Smooth muscle cell (in vitro differentiated cells): Measurements from ENCODE around the gene HOXA3. TPM values are rescaled to one million over a fixed set of nuclear protein-coding genes. Genes with fewer than 3 reads are reported as not detected.

Experiments
- DNase-seq: peaks from one replicate; lab custom pipeline; 2025; ENCODE audit not compliant: unreplicated experiment; lab: John Stamatoyannopoulos, UW
- H2AFZ ChIP-seq: fragments of 200-600 bp; sonication (generic); 2 replicates; pipeline ENCODE4 v1.6.0; 2016; ENCODE audit warnings: antibody characterized with exemption, low read depth, mild to moderate bottlenecking
- H3F3A ChIP-seq: fragments of 200-600 bp; sonication (generic); 2 replicates; pipeline ENCODE4 v1.6.0; 2017; ENCODE audit warnings: antibody characterized with exemption, low read depth
- H3K27ac ChIP-seq: fragments of 200-600 bp; sonication (generic); 2 replicates; pipeline ENCODE4 v1.5.1; 2016; ENCODE audit warnings: low read depth, mild to moderate bottlenecking
- H3K27me3 ChIP-seq: fragments of 200-600 bp; sonication (generic); 2 replicates; pipeline ENCODE4 v1.6.1; 2016; ENCODE audit warnings: low read depth, mild to moderate bottlenecking
- H3K36me3 ChIP-seq: fragments of 200-600 bp; sonication (generic); 2 replicates; pipeline ENCODE4 v1.5.1; 2016; ENCODE audit warnings: low read depth
- H3K4me1 ChIP-seq: fragments of 200-600 bp; sonication (generic); 2 replicates; pipeline ENCODE4 v1.5.1; 2016; ENCODE audit warnings: low read depth
- H3K4me2 ChIP-seq: fragments of 200-600 bp; sonication (generic); 2 replicates; pipeline ENCODE4 v1.6.0; 2016; ENCODE audit warnings: mild to moderate bottlenecking
- H3K4me3 ChIP-seq: fragments of 200-600 bp; sonication (generic); 2 replicates; pipeline ENCODE4 v1.5.1; 2016; ENCODE audit warnings: mild to moderate bottlenecking
- H3K79me2 ChIP-seq: fragments of 200-600 bp; sonication (generic); 2 replicates; pipeline ENCODE4 v1.6.0; 2016; ENCODE audit warnings: low read depth, mild to moderate bottlenecking
- H3K9ac ChIP-seq: fragments of 200-600 bp; sonication (generic); 2 replicates; pipeline ENCODE4 v1.6.0; 2016; ENCODE audit warnings: low read depth
- H3K9me3 ChIP-seq: fragments of 200-600 bp; sonication (generic); replicated peaks from 2 replicates; pipeline ENCODE4 v1.5.1; 2016; ENCODE audit warnings: low read depth
- H4K20me1 ChIP-seq: fragments of 200-600 bp; sonication (generic); 2 replicates; pipeline ENCODE4 v1.6.0; 2016; ENCODE audit warnings: low read depth
- WGBS: methylation state at CpG from one replicate; pipeline ENCODE4 v1.1.7; 2016; ENCODE audit warnings: low lambda C conversion rate; 5-methylcytosine and 5-hydroxymethylcytosine counted together
- polyA plus RNA-seq: library from polyadenylated mRNA; unstranded; fragments of >200 nt; fragmentation: Nextera tagmentation; extraction: Ambion mirVana; gene quantifications from 2 replicates; pipeline ENCODE4 v1.2.1, GENCODE V29; 2016
- total RNA-seq: library from RNA; depleted of rRNA; stranded (reverse); fragments of >200 nt; gene quantifications from 2 replicates; pipeline ENCODE4 v1.2.3, GENCODE V29; 2014
- TF ChIP-seq, protein P1 (sequence below): fragments of 200-600 bp; sonication (generic); IDR thresholded peaks from 2 replicates; pipeline ENCODE4 v1.5.1; 2017; ENCODE audit warnings: borderline replicate concordance, mild to moderate bottlenecking, antibody characterized with exemption; ENCODE audit not compliant: insufficient read depth, poor library complexity, severe bottlenecking

HOXA3 gene
- total and polyA plus RNA-seq, 2 experiments from 2014 or later, result 0.13 to 0.31 TPM

DNA sequence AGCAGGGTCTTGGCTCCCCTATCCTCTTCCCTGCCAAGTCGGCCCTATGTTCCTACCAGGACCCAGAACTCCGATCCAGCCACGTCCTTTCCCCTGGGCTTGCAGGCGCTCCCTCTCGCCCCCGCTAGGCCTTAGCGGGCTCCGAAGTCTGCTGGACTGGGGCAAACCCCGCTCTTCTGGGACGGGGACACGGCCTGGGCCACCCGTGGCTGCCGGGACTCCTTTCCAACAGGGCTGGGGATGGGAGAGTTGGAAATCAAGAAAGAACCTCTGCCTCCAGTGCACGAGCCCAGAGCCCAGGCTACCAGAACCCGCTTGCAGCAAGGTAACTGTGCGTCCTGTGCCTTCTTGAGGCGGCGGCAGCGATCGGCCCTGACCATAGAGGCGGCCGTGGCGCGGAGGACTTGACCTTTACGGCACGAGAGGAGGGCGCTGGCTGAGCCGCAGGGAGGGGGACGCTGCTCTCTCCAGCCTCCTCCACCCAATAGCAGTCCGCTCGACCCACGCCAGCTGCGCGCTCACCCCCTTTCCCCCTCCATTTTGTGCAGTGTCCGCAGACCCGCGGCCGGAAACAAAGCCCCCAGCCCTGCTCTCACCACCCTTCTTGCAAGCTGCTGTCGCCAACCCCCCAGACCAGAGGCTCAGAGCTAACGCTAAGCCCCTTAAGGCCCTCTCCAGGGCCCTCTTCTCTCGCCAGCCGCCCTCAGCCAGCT, 39.6 kb upstream of the HOXA3 start:
- Histone ChIP-seq H3K36me3 (no peaks in the 10 kb centered on the region), H3K4me1 (peaks cover 2% of the 10 kb centered on the region), H3K79me2 (peaks cover 100% of the 10 kb centered on the region), H3K9me3 (no peaks in the 10 kb centered on the region), H3K4me2 (peak overlapping the region; percentile 89), H3F3A (peaks cover 7% of the 10 kb centered on the region), H4K20me1 (peaks cover 21% of the 10 kb centered on the region), H3K9ac (peak overlapping the region; percentile 66), H3K4me3 (peak overlapping the region; percentile 67), H3K27ac (peak overlapping the region; percentile 87), H2AFZ (peak overlapping the region; percentile 73), H3K27me3 (no peaks in the 10 kb centered on the region)
- TF ChIP-seq, protein P1, sequence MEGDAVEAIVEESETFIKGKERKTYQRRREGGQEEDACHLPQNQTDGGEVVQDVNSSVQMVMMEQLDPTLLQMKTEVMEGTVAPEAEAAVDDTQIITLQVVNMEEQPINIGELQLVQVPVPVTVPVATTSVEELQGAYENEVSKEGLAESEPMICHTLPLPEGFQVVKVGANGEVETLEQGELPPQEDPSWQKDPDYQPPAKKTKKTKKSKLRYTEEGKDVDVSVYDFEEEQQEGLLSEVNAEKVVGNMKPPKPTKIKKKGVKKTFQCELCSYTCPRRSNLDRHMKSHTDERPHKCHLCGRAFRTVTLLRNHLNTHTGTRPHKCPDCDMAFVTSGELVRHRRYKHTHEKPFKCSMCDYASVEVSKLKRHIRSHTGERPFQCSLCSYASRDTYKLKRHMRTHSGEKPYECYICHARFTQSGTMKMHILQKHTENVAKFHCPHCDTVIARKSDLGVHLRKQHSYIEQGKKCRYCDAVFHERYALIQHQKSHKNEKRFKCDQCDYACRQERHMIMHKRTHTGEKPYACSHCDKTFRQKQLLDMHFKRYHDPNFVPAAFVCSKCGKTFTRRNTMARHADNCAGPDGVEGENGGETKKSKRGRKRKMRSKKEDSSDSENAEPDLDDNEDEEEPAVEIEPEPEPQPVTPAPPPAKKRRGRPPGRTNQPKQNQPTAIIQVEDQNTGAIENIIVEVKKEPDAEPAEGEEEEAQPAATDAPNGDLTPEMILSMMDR, result no peak
- 14% methylated on average over 42 of the region's 42 CpGs for WGBS
- no peak for DNase-seq

DNA sequence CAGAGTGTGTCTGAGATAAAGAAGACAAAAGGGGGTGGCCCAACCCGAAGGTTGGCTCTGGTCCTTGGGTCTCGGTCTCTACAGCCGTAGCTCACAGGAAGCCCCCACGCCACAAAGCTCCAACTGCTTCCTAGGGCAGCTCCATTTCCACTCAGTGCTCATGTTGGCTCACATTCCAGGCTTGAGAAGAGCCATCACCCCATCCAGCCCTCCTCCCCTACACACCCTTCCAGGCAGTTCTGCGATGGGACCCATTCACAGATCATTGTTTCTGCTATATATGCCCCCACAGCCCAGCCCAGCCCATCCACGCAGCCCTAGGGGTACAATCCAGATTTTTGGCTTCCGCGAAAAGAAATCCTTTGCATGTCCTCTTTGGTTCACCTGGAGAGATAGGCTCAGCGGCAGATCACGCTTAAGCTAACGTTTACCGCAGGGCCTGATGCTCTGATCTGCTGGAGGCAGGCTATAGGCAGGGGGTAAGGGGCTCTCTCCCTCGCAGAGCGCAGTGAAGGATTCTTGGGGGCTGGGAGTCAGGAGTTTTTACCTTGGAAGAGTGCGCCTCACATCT, 38.9 kb upstream of the HOXA3 start:
- no peak for DNase-seq
- no peaks in the 10 kb centered on the region for H3K36me3 ChIP-seq
- H3K9ac ChIP-seq, result peak overlapping the region; percentile 66
- peaks cover 14% of the 10 kb centered on the region for H4K20me1 ChIP-seq
- 51% methylated on average over 15 of the region's 15 CpGs for WGBS
- TF ChIP-seq, protein P1, result no peak
- H3K4me2 ChIP-seq, result peak overlapping the region; percentile 89
- no peaks in the 10 kb centered on the region for H3K27me3 ChIP-seq
- H3K27ac ChIP-seq, result peak overlapping the region; percentile 87
- H3K4me1 ChIP-seq, result peaks cover 5% of the 10 kb centered on the region
- peak overlapping the region; percentile 67 for H3K4me3 ChIP-seq
- H3K9me3 ChIP-seq, result no peaks in the 10 kb centered on the region
- H3F3A ChIP-seq, result peaks cover 9% of the 10 kb centered on the region
- H2AFZ ChIP-seq, result no peak overlapping the region
- peaks cover 100% of the 10 kb centered on the region for H3K79me2 ChIP-seq

DNA sequence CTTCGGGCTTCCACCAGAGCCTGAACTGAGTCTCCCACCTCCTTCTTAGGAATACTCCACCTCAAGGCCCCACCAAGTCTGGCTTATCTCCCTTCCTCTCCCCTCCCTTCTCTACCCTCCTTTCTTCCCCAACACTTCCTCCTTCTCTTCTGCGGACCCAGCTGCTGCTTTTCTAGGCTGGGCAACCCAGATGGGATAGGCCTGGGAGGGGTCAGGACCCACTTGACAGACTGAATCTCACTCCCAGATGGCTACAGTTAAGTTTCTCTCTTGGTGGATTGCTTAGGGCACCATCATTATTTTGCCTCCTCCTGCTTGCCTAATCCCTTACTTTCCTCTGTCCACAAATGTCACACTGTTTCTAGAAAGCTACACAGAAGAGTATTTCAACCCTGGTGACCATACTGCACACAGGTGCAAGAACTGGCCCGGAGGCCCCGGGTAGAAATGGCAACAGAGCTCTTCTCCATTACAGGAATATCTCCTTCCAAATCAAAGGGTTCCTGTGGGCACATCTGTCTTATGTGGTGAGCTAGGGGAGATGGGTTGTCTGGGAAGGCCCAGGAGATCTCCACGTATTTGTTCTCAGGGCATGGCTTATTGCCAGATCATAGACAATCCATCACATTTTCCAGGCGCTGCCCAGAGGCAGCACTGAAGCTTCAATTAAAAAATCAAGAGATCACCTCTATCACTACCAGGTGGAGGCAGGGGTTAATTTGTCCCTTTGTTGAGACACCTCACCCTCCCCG, 37.8 kb upstream of the HOXA3 start:
- H3F3A ChIP-seq, result peaks cover 9% of the 10 kb centered on the region
- peaks cover 5% of the 10 kb centered on the region for H3K4me1 ChIP-seq
- no peaks in the 10 kb centered on the region for H3K36me3 ChIP-seq
- no peaks in the 10 kb centered on the region for H3K27me3 ChIP-seq
- H3K9me3 ChIP-seq, result no peaks in the 10 kb centered on the region
- no peak overlapping the region for H3K9ac ChIP-seq
- TF ChIP-seq, protein P1, result no peak
- H4K20me1 ChIP-seq, result peaks cover 3% of the 10 kb centered on the region
- H3K27ac ChIP-seq, result no peak overlapping the region
- peak overlapping the region; percentile 89 for H3K4me2 ChIP-seq
- H3K79me2 ChIP-seq, result peaks cover 100% of the 10 kb centered on the region
- H2AFZ ChIP-seq, result no peak overlapping the region
- peak overlapping the region; percentile 2 for H3K4me3 ChIP-seq
- WGBS, result 59% methylated on average over 7 of the region's 7 CpGs
- DNase-seq, result no peak
